HL-60/S4 (cell line): ENCODE results near the gene SLC49A4.

ENCODE experiments used
- in situ Hi-C: fragments of 300-500 bp; cut with MboI; formaldehyde crosslinking; loops from 2 replicates; pipeline ENCODE4 v1.14.3; 2022; ENCODE audit warnings: low sequenced_read_pairs

SLC49A4 gene

DNA sequence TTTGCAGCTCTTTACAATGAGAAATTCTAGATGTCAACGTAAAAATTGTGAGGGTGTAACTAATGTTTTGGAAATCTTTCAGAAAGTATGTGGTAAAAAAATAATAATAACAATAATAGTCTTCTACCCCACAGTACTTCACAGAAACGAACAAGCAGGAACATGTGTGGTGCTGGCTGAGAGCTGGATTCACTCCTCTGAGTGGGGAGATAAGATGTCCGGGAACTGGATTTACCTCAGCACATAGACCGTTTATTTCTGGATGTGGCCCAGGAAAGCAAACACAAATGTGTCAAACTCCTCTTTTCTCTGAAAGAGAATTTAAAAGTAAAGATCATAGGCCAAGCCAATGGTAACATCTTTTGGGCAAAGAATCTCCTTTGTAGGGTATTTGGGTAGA, 103.4 kb downstream of the SLC49A4 start:
- in situ Hi-C loops: no loop called here

DNA sequence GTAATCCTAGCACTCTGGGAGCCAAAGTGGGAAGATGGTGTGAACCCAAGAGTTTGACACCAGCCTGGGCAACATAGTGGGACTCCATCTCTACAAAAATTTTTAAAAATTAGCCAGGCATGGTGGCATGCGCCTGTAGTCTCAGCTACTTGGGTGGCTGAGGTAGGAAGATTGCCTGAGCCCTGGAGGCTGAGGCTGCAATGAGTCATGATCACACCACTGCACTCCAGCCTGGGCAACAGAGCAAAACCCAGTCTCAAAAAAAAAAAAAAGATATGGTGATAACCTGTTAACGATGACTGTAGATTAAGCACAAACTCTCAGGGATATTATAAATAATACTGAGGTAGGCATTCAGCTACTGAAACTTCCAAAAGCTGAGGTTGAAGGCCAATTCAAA, 107.5 kb downstream of the SLC49A4 start:
- in situ Hi-C loops: no loop called here

DNA sequence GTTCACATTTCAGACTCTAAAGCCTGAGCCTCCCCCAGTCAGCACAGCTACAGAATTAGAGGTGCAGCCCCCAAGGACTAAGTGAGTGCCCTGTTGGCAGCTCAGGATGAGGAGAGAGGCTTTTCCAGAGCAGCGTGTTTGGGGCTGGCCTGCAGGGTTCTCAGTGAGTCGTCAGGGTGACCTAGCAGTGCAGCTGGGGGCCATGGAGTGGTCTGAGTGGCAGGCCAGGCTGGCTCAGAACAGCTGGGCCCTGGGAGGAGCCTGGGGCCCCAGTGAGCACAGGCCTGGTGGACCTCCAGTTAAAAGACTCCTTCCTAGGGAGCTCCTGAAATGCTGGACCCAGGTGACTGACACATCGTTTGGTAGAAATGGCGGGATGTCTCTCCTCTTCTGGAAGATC, 108.3 kb downstream of the SLC49A4 start:
- in situ Hi-C loops: no loop called here

DNA sequence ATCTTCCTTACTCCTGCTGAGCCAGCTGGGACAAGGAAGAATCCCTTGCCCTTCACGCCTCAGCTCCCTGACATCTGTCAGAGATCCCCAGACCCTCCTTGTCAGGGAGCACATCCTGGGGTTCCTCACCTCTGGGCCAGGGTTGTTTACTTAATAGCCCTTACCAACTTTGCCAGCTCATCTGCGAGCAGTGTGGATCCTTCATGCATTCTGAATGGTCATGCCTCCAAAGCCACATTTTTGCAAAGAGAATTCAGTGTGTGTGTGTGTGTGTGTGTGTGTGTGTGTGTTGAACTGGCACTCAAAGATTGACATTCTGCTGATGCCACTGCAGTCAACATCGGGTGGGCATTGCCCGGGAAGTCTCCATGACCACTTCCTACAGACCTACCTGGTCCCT, 112.6 kb downstream of the SLC49A4 start:
- in situ Hi-C loops: no loop called here

DNA sequence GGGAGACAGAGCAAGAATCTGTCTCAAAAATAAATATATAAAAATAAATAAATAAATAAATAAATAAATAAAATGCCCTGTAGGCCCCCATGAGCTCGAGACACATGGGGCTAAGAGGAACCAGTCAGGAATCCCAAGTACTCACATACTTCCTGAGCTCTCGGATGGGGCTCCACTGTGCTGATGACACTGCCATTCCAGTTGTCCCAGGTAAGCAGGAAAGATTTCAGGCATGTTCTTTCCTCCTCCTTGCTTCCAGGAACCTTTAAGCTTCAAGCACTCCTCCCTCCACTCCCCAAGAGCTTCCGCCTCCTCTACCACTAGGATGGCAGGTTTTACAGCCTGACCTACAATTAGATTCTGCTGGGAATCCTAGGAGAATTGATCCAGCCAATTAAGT, 113.4 kb downstream of the SLC49A4 start:
- in situ Hi-C loops: no loop called here

DNA sequence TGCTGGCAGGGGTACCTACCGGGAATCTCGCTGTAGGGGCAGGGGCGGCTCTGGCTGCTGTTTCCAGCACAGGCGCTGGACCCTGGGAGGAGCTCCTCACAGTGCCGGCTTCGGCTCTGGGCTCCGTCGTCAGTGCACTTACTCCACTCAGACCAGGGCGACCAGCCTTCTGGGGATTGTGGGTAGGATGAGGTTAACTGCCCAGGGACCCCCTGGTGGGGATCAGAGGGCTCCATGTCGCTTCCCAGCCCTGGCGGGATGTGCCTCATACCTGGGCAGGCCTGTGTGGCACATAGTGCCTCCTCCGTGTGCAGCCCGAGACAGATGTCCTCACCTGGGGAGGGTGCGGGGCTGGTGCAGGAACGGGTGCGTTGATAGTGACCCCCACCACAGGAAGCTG, 117.0 kb downstream of the SLC49A4 start:
- in situ Hi-C loops: no loop called here

DNA sequence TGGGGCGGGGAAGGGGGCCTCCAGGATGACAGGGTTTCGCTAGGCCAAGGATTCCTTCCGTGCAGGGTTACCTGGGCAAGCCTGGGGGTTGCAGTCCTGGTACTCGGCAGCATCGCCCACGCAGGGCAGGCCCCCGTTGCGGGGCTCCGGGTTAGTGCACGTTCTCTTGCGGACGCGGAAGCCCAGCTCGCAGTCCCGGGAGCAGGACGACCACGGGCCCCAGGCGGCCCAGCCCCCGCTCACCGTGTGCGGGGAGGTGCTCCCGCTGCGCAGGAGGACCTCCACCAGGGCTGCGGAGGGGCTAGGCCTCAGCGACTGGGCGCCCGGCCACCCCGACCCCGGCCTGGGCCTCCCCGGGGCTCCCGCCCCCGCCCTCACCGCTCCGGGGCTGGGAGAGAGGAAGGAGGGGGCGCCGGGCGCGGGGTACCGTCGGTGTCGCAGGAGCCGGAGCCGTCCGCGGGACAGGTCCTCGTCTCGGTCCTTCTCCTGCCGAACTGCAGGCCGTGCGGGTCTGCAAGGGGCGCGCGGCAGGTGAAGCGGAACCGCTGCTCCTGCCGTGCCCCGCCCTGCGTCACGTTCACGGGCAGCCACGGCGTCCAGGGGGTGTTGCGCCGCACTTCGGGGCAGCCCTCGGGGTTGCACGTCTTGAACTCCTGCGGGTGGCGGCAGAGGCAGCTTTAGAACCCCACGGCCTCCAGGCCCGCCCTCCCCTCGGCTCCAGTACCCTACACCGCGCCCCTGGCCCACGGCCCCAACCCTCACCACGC, 118.1 kb downstream of the SLC49A4 start:
- in situ Hi-C loops: no loop called here

DNA sequence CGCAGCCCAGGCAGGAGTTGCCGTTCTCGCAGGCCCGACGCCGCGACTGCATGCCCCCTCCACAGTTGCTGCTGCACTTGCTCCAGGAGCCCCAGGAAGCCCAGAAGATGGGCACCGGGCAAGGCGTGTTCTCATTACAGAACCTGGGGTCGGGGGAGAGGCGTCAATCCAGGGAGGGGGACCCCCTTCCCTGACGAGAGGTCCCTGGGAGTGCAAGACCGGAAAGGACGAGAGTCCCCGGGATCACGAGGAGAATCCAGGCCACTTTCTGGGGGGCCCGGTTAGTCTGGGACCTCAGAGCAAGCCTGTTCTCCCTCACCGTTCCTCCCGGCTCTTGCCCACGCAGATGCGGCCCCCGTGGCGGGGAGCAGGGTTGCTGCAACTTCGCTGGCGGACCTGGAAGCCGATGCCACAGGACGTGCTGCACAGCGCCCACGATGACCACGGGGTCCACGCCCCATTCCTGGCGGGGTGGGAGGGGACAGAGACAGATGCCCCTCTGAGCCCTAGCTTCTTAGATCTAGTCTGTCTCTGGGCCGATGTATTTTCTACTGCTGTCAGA, 118.8 kb downstream of the SLC49A4 start:
- in situ Hi-C loops: no loop called here

DNA sequence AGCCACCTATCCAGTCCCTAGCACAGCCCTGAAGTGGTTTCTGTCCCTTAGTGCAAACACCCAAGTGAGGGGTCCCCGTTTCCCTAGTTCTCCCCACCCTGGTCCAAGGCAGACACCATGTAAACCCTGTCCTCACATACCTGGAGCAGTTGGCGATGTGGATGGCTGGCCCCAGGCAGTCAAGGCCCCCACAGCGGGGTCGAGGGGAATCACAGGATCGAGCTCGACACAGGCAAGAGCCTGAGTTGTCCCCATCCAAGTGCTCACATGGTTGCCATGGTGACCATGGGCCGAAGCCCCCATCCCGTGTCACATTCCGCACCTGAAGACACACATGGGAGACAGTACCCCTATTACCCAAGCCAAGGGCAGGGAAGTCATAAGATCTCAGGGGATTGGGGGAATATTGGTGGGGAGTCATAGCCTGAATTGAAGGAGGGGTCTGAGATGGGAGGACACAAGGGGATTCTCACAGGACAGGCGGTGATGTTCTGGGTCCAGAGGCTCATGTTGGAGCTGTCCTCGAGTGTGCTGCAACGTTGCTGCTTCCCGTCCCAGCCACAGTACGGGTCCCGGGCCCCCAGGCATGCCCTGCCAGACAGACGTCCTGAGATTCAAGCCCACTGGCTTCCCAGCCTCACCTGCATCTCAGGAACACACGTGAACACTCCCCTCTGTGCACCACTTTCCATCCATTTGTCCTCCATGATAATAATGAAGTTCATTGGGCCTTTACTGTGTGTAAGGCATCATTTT, 120.6 kb downstream of the SLC49A4 start:
- in situ Hi-C loops: no loop called here

DNA sequence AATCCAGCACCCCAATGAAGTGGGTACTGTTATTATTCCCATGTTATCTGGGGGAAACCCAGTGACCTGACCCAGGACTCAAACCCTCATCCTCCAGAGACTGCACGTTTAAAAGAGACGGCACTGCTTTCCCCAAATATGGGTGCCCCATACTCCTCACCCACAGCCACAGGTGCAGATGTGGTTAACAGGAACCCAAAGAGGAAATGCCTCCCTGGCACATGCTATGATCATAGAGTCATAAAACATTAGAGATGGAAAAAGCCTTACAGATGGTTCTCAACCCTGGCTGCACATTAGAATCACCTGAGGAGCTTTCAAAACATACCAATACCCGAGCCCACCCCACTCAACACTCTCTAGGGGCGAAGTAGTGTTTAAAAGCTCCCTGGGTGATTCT, 121.2 kb downstream of the SLC49A4 start:
- in situ Hi-C loops: no loop called here

DNA sequence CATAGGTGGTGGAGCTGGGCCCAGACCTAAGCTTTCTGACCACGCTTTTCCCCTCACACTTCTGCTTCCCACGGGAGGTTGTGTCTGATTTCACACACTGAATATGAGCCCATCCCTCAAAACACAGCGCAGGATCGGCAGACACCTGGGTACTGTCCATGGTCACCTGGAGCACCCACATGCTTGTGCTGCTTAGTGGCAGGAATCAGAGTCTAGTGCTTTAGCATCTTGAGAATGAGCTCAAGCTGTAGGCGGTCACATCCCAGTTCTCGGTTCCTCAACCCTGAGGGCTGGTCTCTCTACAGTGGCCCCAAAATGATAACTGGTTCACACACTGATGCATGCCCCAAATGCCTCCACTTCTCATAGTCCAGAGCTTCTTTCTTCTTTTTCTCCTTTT, 121.7 kb downstream of the SLC49A4 start:
- in situ Hi-C loops: no loop called here

DNA sequence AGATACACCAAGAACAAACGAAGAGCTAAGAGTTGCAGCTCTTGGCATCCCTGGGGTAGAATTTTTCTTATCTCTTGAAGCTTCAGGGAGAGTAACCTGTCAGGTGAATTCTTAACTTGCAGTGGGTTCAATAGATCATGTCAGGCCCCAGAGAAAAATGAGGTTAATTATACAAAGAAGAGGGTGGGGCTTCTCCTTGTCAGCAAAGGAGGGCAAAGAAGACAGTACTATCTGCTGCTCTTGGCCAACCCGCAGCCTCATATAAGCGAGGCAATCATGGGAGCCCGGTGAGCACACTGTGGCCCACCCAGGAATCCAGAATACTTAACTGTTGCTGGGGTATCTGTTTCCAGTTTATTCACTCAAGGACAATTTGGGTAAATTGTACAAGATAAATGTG, 122.5 kb downstream of the SLC49A4 start:
- in situ Hi-C loops: no loop called here

DNA sequence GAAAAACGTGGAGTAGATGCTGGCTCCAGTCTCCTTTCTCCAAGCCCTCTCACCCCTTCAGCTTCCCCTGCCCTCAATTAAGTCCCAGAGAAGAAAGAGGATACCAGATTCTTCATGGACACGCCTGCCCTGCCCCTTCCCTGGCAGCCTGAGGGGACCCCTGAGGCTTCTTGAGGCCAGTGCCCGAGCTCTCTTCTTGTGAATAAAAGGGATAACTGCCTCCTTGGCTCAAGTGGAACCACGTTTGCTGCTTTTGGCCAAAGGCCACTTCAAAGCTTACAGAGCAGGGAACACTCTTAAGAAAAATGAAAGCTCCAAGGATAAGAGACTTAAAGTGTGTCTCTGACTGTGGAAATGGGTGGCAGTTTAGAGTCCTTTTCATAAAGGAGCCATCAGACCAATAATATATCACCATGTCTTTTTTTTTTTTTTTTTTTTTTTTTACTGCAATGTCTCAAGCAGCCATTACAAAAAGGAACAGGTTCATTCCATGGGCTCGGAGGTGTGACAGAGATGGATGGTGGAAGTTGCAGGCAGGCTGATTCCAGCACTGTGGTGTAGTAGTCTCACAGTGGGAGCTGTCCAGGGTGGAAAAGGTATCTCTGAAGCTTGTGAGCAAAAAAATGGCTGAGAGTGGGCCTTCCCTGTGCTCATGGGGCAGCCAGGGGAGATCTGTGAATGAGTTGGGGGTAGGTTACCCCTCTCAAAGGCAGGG, 123.9 kb downstream of the SLC49A4 start:
- in situ Hi-C loops: no loop called here

DNA sequence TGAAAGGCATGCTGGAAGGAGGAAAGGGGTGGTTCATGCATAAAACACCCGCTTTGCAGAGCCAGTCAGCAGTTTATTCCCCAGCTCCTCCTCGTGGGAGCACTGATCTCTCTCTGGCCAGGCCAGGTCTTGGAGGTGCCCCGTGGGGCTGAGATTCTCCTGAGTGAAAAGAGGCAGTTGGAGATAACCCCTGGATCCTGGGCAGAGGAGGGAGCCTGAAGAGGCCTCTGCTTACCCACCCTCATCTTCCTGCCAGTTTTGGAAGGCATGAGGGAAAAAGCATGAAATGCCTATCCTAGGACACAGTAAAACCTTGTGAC, 124.4 kb downstream of the SLC49A4 start:
- in situ Hi-C loops: no loop called here

DNA sequence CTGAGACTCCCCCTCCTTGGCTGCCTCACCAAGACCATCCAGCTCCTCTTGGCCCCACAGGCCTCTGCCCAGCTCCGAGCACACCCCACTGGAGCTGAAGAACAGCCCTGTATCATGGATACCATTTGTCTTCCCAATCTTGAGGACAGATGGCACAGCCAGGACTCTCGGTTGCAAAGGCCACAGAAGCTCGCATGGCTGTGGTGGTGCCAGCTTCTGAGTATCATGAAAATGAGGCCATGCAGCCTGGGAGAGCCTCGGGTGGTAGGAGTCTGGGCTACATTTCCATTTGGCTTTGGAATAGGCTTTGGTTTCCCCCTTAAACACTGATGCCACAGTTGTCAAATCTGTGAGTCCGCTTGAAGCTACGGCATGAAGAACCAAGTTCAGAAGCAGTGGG, 126.1 kb downstream of the SLC49A4 start:
- in situ Hi-C loops: no loop called here

DNA sequence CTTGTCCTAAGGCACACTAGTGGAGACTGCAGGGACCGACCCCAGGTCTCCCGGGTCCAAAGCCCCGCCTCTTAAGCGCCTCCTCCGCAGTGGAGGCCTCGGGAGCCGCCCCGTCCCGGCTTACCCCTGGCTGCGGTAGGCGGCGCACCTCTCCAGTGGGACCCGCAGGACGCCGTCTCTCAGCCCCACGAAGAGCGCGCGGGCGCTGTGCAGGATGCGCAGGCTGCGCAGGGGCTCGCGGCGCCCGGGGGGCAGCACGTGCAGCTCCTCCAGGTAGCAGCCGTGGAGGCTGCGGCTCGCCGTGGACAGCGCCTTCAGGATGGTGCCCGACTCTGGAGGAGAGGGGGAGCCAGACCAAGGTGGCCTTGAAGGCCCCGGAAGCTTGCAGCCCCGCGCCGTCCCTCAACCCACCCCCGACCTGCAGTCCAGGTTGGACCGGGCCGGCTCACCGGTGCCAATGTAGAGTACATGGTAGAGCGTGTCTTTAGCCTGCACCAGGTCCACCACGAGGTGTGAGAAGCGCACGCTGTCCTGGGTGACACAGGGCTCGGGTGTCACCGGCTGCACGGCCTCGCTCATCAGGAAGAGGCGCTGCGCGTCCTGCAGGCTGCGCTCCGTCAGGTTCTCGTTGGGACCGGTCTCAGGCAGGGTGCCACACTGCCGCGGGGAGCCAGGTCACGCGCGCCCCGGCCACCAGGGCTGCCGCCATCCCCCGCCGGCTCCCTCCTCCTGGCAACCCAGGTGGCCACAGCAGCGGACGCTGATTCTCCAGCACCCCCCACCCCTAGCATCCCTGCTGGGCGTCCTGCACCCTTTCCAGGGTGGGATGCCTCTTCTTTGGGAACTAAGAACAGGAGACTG, 127.2 kb downstream of the SLC49A4 start:
- in situ Hi-C loops: no loop called here

DNA sequence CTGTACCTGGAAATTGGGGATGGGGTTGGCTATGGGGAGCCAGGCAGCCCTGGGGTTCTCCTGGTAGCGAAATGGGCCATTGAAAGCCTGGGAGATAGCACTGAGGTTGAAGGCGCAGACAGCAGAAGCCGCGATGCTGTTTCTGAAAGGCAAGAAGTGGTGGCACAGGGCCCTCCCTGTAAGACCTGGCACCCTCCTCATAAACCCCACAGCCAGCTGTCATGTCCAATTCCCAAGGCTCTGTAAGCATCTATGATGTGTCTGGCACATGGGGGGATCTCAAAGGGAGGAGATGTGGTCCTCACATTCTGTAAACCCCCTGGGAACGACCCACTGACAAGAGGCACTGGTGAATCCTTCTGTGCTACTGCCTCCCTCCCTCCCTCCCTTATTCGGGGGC, 128.7 kb downstream of the SLC49A4 start:
- in situ Hi-C loops: no loop called here

DNA sequence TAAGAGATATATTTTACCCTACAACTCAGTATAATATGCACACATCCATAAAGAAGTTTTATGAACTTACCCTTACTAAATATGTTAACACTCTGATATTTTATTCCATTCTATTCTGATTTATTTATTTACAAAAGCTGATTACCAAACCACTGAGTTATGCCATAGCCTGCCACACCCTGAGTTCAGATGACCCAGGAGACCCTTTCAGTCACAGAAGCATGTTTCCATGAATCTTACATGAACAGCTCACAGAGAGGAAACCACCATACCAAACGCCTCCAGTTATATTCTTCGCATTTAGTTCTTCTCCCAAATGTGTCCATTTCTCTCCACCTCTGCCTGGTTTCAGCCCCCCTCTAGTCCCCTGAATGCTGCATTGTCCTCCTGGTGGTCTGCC, 129.2 kb downstream of the SLC49A4 start:
- in situ Hi-C loops: no loop called here

DNA sequence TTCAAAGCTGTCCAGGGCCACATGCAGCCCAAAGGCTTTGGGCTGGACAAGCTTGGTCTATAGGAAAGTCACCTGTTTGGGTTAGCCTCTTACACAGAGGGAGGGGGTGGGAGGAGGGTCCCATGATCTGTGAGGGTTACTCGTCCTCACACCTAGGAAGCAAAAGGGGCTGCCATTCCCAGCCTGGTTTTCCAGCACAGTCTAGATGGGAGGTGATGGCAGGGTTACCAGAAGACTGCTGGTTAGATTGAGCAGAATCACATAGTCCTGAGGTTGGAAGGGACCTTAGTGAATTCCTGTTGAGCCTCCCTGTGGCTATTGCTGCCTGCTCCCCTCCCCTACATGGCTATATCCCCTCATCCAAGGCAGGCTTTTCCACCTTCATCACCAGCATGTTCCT, 130.9 kb downstream of the SLC49A4 start:
- in situ Hi-C loops: no loop called here

DNA sequence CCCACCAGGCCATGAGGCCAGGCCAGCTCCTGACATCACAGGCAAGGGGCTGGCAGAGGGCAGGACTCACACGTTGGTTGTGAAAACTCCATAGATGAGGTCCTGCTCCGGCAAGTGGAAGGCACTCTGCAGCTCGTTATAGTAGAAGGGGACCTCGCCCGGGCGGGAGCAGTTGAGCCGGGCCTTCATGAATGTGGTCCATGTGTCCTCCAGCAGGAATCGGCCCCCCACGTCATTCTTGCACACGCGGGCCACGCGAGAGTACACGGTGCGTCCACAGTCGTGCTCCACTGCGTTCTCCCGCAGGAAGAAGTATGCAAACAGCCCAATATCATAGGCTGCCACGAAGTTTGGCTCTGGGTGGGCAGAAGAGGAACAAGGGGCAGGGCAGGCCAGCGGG, 131.5 kb downstream of the SLC49A4 start:
- in situ Hi-C loops: no loop called here

DNA sequence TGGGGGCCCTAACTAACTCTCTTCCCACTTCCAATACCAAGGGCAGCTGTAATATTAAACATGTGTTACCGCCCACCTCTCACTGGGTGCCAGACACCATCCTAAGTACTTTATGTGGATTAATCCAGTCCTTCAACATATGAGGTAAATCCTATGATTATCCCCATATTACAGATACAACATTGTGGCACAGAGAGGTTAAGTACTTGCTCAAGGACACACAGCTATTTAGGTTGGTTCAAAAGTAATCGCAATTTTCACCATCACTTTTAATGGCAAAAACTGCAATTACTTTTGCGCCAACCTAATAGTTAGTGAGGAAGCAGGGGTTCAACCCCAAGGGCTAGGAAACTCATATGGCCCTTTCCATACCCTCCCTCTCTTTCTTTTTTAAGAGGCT, 131.9 kb downstream of the SLC49A4 start:
- in situ Hi-C loops: no loop called here
